HuH-7 (cell line): ENCODE results near the gene RPS6KA4.
"Not testable (repeated sequence)": the region's sequence is repeated elsewhere in the genome, so short reads cannot be mapped to it uniquely, and the experiment has no call there.

Experiments used
- DNase-seq: peaks from one replicate; pipeline ENCODE4 v3.0.0; 2011; ENCODE audit warnings: low spot score

RPS6KA4 gene

GRCh38 chr11:64358907-64359711 is at the start of gene RPS6KA4:
RPS6KA4 (plus strand) TSS chr11:64359162; CDS start chr11:64359236, 74 bp downstream.
- peak; percentile 58 for DNase-seq

- no peak for DNase-seq
Observed at GRCh38 chr11:64312947-64313346, 46.0 kb upstream of the RPS6KA4 start.

GRCh38 chr11:64313491-64314145 is 45.3 kb upstream of the RPS6KA4 start:
- no peak for DNase-seq

- DNase-seq, result no peak
Observed at GRCh38 chr11:64314146-64314804, 44.7 kb upstream of the RPS6KA4 start.

GRCh38 chr11:64314805-64315561 is 44.0 kb upstream of the RPS6KA4 start:
- no peak for DNase-seq

GRCh38 chr11:64315667-64316526 is 43.1 kb upstream of the RPS6KA4 start:
- not testable (repeated sequence) for DNase-seq

- no peak for DNase-seq
Observed at GRCh38 chr11:64316672-64317324, 42.2 kb upstream of the RPS6KA4 start.

- peak; percentile 87 for DNase-seq
Observed at GRCh38 chr11:64317325-64317960, 41.5 kb upstream of the RPS6KA4 start, which contains the start of gene TRMT112. TRMT112 (minus strand) TSS chr11:64317559; CDS start chr11:64317526, 33 bp downstream.

GRCh38 chr11:64317961-64318765 is 40.8 kb upstream of the RPS6KA4 start, which contains the start of gene PRDX5:
PRDX5 (plus strand) TSS chr11:64318121; CDS start chr11:64318216, 95 bp downstream.
- DNase-seq, result peak; percentile 86

- no peak for DNase-seq
Observed at GRCh38 chr11:64318766-64319761, 39.9 kb upstream of the RPS6KA4 start.

GRCh38 chr11:64320556-64320955 is 38.4 kb upstream of the RPS6KA4 start:
- no peak for DNase-seq

GRCh38 chr11:64321026-64321425 is 37.9 kb upstream of the RPS6KA4 start:
- DNase-seq, result no peak

- no peak for DNase-seq
Observed at GRCh38 chr11:64321533-64321932, 37.4 kb upstream of the RPS6KA4 start.

- DNase-seq, result no peak
Observed at GRCh38 chr11:64322925-64323260, 36.1 kb upstream of the RPS6KA4 start.

GRCh38 chr11:64323373-64323772 is 35.6 kb upstream of the RPS6KA4 start:
- no peak for DNase-seq

GRCh38 chr11:64323984-64324383 is 35.0 kb upstream of the RPS6KA4 start:
- DNase-seq, result not testable (repeated sequence)

- no peak for DNase-seq
Observed at GRCh38 chr11:64324692-64325469, 34.1 kb upstream of the RPS6KA4 start.
